ENCODE measurements around the gene HSD17B4. TPM values are rescaled to one million over a fixed set of nuclear protein-coding genes. Genes with fewer than 3 reads are reported as not detected.
A peak's percentile ranks its signal among the peaks of the same experiment; 100 is the strongest.

HSD17B4 gene
- total RNA-seq, 1 experiment from 2014 or later = 163 TPM

DNA sequence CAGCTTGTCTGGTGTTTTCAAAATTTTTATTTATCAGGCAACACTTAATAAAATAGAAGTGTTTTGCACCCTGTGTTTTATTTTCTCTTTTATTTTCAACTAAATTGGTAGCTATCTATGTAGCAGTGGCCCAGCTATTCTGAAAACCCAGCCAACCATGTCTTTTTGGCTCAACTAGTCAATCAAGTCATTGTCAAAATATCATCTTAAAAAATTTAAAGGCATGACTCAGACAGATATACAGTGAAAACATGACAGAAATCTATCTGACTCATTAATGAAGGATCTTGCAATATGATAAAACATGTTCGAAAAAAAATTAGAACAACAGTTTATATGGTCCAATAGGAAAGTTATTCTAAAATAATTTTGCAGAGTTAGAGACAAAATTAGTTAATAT lies 75.1 kb downstream of the HSD17B4 start:
- ChIA-PET POLR2A (interaction anchor here (0.7 to 1.0 kb wide), 3 partner anchors 10 to 205 kb away, joined by 3 read pairs; no protein-coding TSS in a partner anchor), CTCF (interaction anchor here (0.6 to 0.8 kb wide), 2 partner anchors 539 to 686 kb away, joined by 3 to 4 read pairs; partner anchors contain the start of gene DTWD2)
- Mint-ChIP-seq H3K9me3 (ENCODE audit: unreplicated experiment) (no peaks in the 10 kb centered on the region), H3K4me3 (ENCODE audit: unreplicated experiment) (no peak overlapping the region), H3K27me3 (ENCODE audit: insufficient read depth, unreplicated experiment) (no peaks in the 10 kb centered on the region), H3K36me3 (ENCODE audit: insufficient read depth, unreplicated experiment) (peaks cover 63% of the 10 kb centered on the region), H3K27ac (ENCODE audit: low read depth, unreplicated experiment) (peak overlapping the region; percentile 68), H3K4me1 (ENCODE audit: insufficient read depth, unreplicated experiment) (peaks cover 15% of the 10 kb centered on the region)
- BruUV-seq (replicated peaks) = no TSS peak
- DNase-seq (ENCODE audit: unreplicated experiment) = peak; percentile 47
- intact Hi-C loops (cut with micrococcal nuclease) = no loop called here
- TF ChIP-seq, protein P1, sequence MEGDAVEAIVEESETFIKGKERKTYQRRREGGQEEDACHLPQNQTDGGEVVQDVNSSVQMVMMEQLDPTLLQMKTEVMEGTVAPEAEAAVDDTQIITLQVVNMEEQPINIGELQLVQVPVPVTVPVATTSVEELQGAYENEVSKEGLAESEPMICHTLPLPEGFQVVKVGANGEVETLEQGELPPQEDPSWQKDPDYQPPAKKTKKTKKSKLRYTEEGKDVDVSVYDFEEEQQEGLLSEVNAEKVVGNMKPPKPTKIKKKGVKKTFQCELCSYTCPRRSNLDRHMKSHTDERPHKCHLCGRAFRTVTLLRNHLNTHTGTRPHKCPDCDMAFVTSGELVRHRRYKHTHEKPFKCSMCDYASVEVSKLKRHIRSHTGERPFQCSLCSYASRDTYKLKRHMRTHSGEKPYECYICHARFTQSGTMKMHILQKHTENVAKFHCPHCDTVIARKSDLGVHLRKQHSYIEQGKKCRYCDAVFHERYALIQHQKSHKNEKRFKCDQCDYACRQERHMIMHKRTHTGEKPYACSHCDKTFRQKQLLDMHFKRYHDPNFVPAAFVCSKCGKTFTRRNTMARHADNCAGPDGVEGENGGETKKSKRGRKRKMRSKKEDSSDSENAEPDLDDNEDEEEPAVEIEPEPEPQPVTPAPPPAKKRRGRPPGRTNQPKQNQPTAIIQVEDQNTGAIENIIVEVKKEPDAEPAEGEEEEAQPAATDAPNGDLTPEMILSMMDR (IDR thresholded peaks at IDR 0.05; ENCODE audit: unreplicated experiment) = no peak

DNA sequence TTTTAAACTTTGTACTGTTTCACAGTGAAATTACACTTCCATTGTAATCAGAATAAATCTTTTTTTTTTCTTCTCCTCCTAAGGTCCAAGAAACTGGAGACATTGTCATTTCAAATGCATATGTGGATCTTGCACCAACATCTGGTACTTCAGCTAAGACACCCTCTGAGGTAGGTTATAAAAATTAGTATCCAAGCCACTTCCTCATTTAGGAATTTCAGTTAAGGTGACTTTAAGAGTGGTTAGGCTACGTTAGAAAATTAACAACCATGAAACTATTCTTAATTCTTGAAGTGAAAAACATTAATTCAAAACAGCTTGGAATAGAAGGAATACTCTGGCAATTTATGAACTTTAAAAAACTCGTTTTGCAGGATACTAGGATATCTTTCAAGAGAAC lies 77.5 kb downstream of the HSD17B4 start:
- H3K36me3 Mint-ChIP-seq (ENCODE audit: insufficient read depth, unreplicated experiment) = peaks cover 59% of the 10 kb centered on the region
- POLR2A ChIA-PET = interaction anchor here (0.7 kb wide), 1 partner anchor 11 kb away, joined by 3 read pairs; no protein-coding TSS in a partner anchor
- TF ChIP-seq, protein P1 (IDR thresholded peaks at IDR 0.05; ENCODE audit: unreplicated experiment) = no peak
- no peaks in the 10 kb centered on the region for H3K27me3 Mint-ChIP-seq (ENCODE audit: insufficient read depth, unreplicated experiment)
- peaks cover 15% of the 10 kb centered on the region for H3K4me1 Mint-ChIP-seq (ENCODE audit: insufficient read depth, unreplicated experiment)
- BruUV-seq (replicated peaks) = no TSS peak
- DNase-seq (ENCODE audit: unreplicated experiment) = no peak
- H3K4me3 Mint-ChIP-seq (ENCODE audit: unreplicated experiment) = no peak overlapping the region
- no peak overlapping the region for H3K27ac Mint-ChIP-seq (ENCODE audit: low read depth, unreplicated experiment)
- no peaks in the 10 kb centered on the region for H3K9me3 Mint-ChIP-seq (ENCODE audit: unreplicated experiment)
- CTCF ChIA-PET = interaction anchor here (0.6 kb wide), 2 partner anchors 13 to 189 kb away, joined by 3 read pairs; no protein-coding TSS in a partner anchor
- intact Hi-C loops (cut with micrococcal nuclease) = no loop called here

DNA sequence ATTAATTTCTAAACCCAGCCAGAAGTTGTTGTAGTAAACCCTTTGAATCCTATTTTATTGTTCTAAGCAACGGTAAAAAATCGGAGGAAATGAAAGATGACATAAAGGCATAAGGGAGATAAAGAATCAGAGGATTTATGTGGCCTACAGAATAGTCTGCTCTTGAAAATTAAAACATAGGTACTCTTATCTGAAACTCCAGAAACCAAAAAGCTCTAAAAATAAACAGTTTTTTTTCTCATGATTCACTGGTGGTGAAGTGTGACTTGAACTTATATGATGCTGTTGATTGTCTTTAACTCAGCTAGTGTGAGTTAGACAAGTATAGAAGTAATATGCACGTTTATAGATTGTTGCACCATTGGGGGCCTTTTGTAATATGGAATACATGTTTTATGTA lies 80.3 kb downstream of the HSD17B4 start:
- Mint-ChIP-seq H3K27me3 (ENCODE audit: insufficient read depth, unreplicated experiment) (no peaks in the 10 kb centered on the region), H3K4me1 (ENCODE audit: insufficient read depth, unreplicated experiment) (peaks cover 9% of the 10 kb centered on the region), H3K36me3 (ENCODE audit: insufficient read depth, unreplicated experiment) (peaks cover 46% of the 10 kb centered on the region), H3K9me3 (ENCODE audit: unreplicated experiment) (no peaks in the 10 kb centered on the region), H3K27ac (ENCODE audit: low read depth, unreplicated experiment) (no peak overlapping the region), H3K4me3 (ENCODE audit: unreplicated experiment) (no peak overlapping the region)
- TF ChIP-seq, protein P1 (IDR thresholded peaks at IDR 0.05; ENCODE audit: unreplicated experiment) = no peak
- intact Hi-C loops (cut with micrococcal nuclease) = no loop called here
- BruUV-seq (replicated peaks) = no TSS peak
- no peak for DNase-seq (ENCODE audit: unreplicated experiment)
- CTCF ChIA-PET = no interaction called here
- POLR2A ChIA-PET = no interaction called here

DNA sequence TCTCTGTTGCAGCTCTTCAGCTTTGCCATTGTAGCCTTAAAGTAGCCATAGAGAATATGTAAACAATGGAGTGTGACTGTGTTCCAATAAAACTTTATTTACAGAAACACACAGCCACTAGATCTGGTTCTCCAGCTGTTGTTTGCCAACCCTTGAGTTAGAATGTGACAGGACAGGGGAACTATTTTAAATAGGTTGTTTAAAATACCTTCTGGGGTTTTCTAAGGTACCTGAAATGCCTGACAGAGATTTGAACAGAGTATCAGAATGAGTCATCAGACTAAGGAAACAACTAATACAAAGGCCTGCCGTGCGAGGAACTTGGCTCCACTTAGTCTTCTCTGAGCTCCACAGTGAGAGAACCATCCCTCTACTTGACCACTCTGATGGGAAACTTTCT lies 85.4 kb downstream of the HSD17B4 start:
- peaks cover 46% of the 10 kb centered on the region for H3K36me3 Mint-ChIP-seq (ENCODE audit: insufficient read depth, unreplicated experiment)
- TF ChIP-seq, protein P1 (IDR thresholded peaks at IDR 0.05; ENCODE audit: unreplicated experiment) = no peak
- POLR2A ChIA-PET = interaction anchor here (0.9 to 1.6 kb wide), 2 partner anchors 10 to 25 kb away, joined by 3 read pairs; no protein-coding TSS in a partner anchor
- H3K27ac Mint-ChIP-seq (ENCODE audit: low read depth, unreplicated experiment) = peak overlapping the region; percentile 10
- H3K27me3 Mint-ChIP-seq (ENCODE audit: insufficient read depth, unreplicated experiment) = no peaks in the 10 kb centered on the region
- no TSS peak for BruUV-seq (replicated peaks)
- peak; percentile 70 for DNase-seq (ENCODE audit: unreplicated experiment)
- no peak overlapping the region for H3K4me3 Mint-ChIP-seq (ENCODE audit: unreplicated experiment)
- peaks cover 10% of the 10 kb centered on the region for H3K4me1 Mint-ChIP-seq (ENCODE audit: insufficient read depth, unreplicated experiment)
- intact Hi-C loops (cut with micrococcal nuclease) = no loop called here
- CTCF ChIA-PET = no interaction called here
- H3K9me3 Mint-ChIP-seq (ENCODE audit: unreplicated experiment) = no peaks in the 10 kb centered on the region
